Kidney epithelial cell (primary cell): ENCODE data around the gene RAB7A. TPM values are rescaled to one million over a fixed set of nuclear protein-coding genes. Genes with fewer than 3 reads are reported as not detected.

ENCODE experiments used
- DNase-seq: peaks from one replicate; pipeline ENCODE4 v3.0.0-alpha.2; 2010; ENCODE audit warnings: low read depth
- H3K27me3 ChIP-seq: 2 replicates; pipeline ENCODE4 v1.6.0; 2011; ENCODE audit warnings: low read length; ENCODE audit not compliant: control insufficient read depth, insufficient read depth
- H3K36me3 ChIP-seq: 2 replicates; pipeline ENCODE4 v1.5.1; 2011; ENCODE audit warnings: low read length; ENCODE audit not compliant: control insufficient read depth, insufficient read depth
- H3K4me3 ChIP-seq: 2 replicates; pipeline ENCODE4 v1.5.1; 2011; ENCODE audit warnings: low read depth, mild to moderate bottlenecking, control low read depth, low read length
- CTCF ChIP-seq: IDR thresholded peaks from 2 replicates; pipeline ENCODE4 v1.5.1; 2011; ENCODE audit warnings: mild to moderate bottlenecking, moderate library complexity, low read length, control low read depth, inconsistent platforms; ENCODE audit not compliant: insufficient read depth, poor library complexity, severe bottlenecking
- total RNA-seq: library from RNA; depleted of rRNA; stranded (reverse); fragments of >200 nt; gene quantifications from 2 replicates; pipeline ENCODE4 v1.2.3, GENCODE V29; 2015

The RAB7A gene
- total RNA-seq, 1 donor from 2014 or later: 114 TPM

GRCh38 chr3:128848936-128849335, 123.0 kb downstream of the RAB7A start:
- Histone ChIP-seq H3K36me3 (no peaks in the 10 kb centered on the region), H3K27me3 (no peaks in the 10 kb centered on the region), H3K4me3 (no peak overlapping the region)
- DNase-seq: no peak
- TF ChIP-seq CTCF: no peak

GRCh38 chr3:128849911-128850455, 124.0 kb downstream of the RAB7A start:
- Histone ChIP-seq H3K27me3 (no peaks in the 10 kb centered on the region), H3K4me3 (no peak overlapping the region), H3K36me3 (no peaks in the 10 kb centered on the region)
- DNase-seq: no peak
- TF ChIP-seq CTCF: no peak

GRCh38 chr3:128850544-128850943, 124.6 kb downstream of the RAB7A start:
- TF ChIP-seq CTCF: no peak
- Histone ChIP-seq H3K36me3 (no peaks in the 10 kb centered on the region), H3K27me3 (no peaks in the 10 kb centered on the region), H3K4me3 (no peak overlapping the region)
- no peak for DNase-seq

GRCh38 chr3:128851601-128852000, 125.6 kb downstream of the RAB7A start:
- no peak overlapping the region for H3K4me3 ChIP-seq
- H3K27me3 ChIP-seq: no peaks in the 10 kb centered on the region
- no peaks in the 10 kb centered on the region for H3K36me3 ChIP-seq
- no peak for DNase-seq
- TF ChIP-seq CTCF: no peak

- Histone ChIP-seq H3K27me3 (no peaks in the 10 kb centered on the region), H3K4me3 (no peak overlapping the region), H3K36me3 (no peaks in the 10 kb centered on the region)
- no peak for TF ChIP-seq CTCF
- DNase-seq: no peak
Observed at GRCh38 chr3:128853826-128854225, 127.8 kb downstream of the RAB7A start.

- DNase-seq: no peak
- no peaks in the 10 kb centered on the region for H3K36me3 ChIP-seq
- no peak overlapping the region for H3K4me3 ChIP-seq
- H3K27me3 ChIP-seq: no peaks in the 10 kb centered on the region
- TF ChIP-seq CTCF: no peak
Observed at GRCh38 chr3:128854475-128854874, 128.5 kb downstream of the RAB7A start.
